H1 (cell line): ENCODE data around the gene NHSL2. TPM values are rescaled to one million over a fixed set of nuclear protein-coding genes. Genes with fewer than 3 reads are reported as not detected.
A peak's percentile ranks its signal among the peaks of the same experiment; 100 is the strongest.

ENCODE experiments used
- CTCF ChIA-PET: fragments of 300-600 bp; sonication (Branson Sonifier 250); formaldehyde crosslinking; loops from one replicate; lab custom pipeline; 2021; ENCODE audit not compliant: partially characterized antibody; lab: Charles Lee
- POLR2A ChIA-PET: fragments of 300-600 bp; sonication (Branson Sonifier 250); formaldehyde crosslinking; loops from one replicate; lab custom pipeline; 2021; ENCODE audit warnings: inconsistent platforms; ENCODE audit not compliant: partially characterized antibody; lab: Charles Lee
- DNase-seq, 2 experiments: peaks; one replicate each; pipeline versions ENCODE4 v3.0.0 to v3.0.0-alpha.2; 2010 to 2022; ENCODE audit warnings: low spot score in 2 of 2, low read depth in 1 of 2, mixed read lengths in 1 of 2
- FAIRE-seq: peaks from 2 replicates; lab custom pipeline; 2011; peaks lifted over from hg19 to GRCh38; lab: Jason Lieb, UNC
- H2AFZ ChIP-seq: 2 replicates; pipeline ENCODE4 v1.8.1; 2012; ENCODE audit warnings: low read length, inconsistent platforms
- H2AK5ac ChIP-seq: 2 replicates; pipeline ENCODE4 v1.6.1; 2013; ENCODE audit warnings: low read depth, low read length
- H2BK120ac ChIP-seq: replicated peaks from 2 replicates; pipeline ENCODE3; 2013; ENCODE audit warnings: low read depth, low read length, inconsistent platforms
- H2BK12ac ChIP-seq: 2 replicates; pipeline ENCODE4 v1.6.1; 2013; ENCODE audit warnings: low read depth, low read length
- H2BK15ac ChIP-seq: 2 replicates; pipeline ENCODE4 v1.6.1; 2013; ENCODE audit warnings: low read length
- H2BK20ac ChIP-seq: 2 replicates; pipeline ENCODE4 v1.6.1; 2013; ENCODE audit warnings: low read length
- H2BK5ac ChIP-seq: 2 replicates; pipeline ENCODE4 v1.6.1; 2013; ENCODE audit warnings: low read depth, low read length
- H3K14ac ChIP-seq: 2 replicates; pipeline ENCODE4 v1.6.1; 2013; ENCODE audit warnings: inconsistent platforms; ENCODE audit not compliant: insufficient read length
- H3K18ac ChIP-seq: 2 replicates; pipeline ENCODE4 v1.6.1; 2013; ENCODE audit warnings: low read length; ENCODE audit errors: extremely low read depth
- H3K23ac ChIP-seq: 2 replicates; pipeline ENCODE4 v1.6.1; 2013; ENCODE audit warnings: inconsistent platforms; ENCODE audit not compliant: insufficient read length
- H3K23me2 ChIP-seq: 2 replicates; pipeline ENCODE4 v1.6.1; 2013; ENCODE audit warnings: low read depth, low read length
- H3K27ac ChIP-seq: 2 replicates; pipeline ENCODE4 v1.6.1; 2011; ENCODE audit warnings: low read depth, low read length, inconsistent platforms
- H3K27me3 ChIP-seq, 4 experiments: replicated peaks in 1 of 4; 1 replicate in 1 of 4; 2 replicates in 3 of 4; pipeline versions ENCODE4 v1.6.1 to v1.8.1; 2011 to 2013; ENCODE audit warnings: low read length in 3 of 4, mild to moderate bottlenecking in 3 of 4, inconsistent platforms in 2 of 4, mixed read lengths in 2 of 4, moderate library complexity in 1 of 4; ENCODE audit not compliant: control insufficient read depth in 3 of 4, insufficient read depth in 3 of 4; ENCODE audit errors: extremely low read depth in 1 of 4
- H3K36me3 ChIP-seq, 4 experiments: 2 replicates each; pipeline versions ENCODE4 v1.6.1 to v1.8.1; 2011 to 2013; ENCODE audit warnings: mild to moderate bottlenecking in 4 of 4, low read length in 3 of 4, moderate library complexity in 2 of 4, control low read depth in 1 of 4, inconsistent platforms in 1 of 4; ENCODE audit not compliant: insufficient read depth in 4 of 4, control insufficient read depth in 2 of 4
- H3K4ac ChIP-seq: replicated peaks from 2 replicates; pipeline ENCODE3; 2013; ENCODE audit warnings: low read length, low read depth, mixed read lengths, inconsistent platforms; ENCODE audit not compliant: insufficient read length
- H3K4me1 ChIP-seq, 4 experiments: replicated peaks in 1 of 4; 1 replicate in 1 of 4; 2 replicates in 3 of 4; pipeline versions ENCODE4 v1.6.1 to v1.8.1; 2011 to 2013; ENCODE audit warnings: low read length in 3 of 4, inconsistent platforms in 2 of 4, mixed read lengths in 1 of 4; ENCODE audit not compliant: insufficient read depth in 4 of 4, control insufficient read depth in 3 of 4
- H3K4me2 ChIP-seq, 2 experiments: 2 replicates each; pipeline versions ENCODE4 v1.6.1 to v1.8.1; 2011 to 2013; ENCODE audit warnings: low read depth in 2 of 2, low read length in 2 of 2, control low read depth in 1 of 2, inconsistent platforms in 1 of 2, mild to moderate bottlenecking in 1 of 2; ENCODE audit not compliant: insufficient read depth in 1 of 2
- H3K4me3 ChIP-seq, 4 experiments: fragments of 200-600, 300-600 bp in 1 of 4; sonication (generic), shearing (Covaris generic), sonication (Bioruptor Twin) in 1 of 4; 2 replicates each; pipeline versions ENCODE4 v1.5.1 to v1.8.1; 2011 to 2016; ENCODE audit warnings: low read length in 4 of 4, low read depth in 3 of 4, control low read depth in 2 of 4, inconsistent platforms in 2 of 4, mild to moderate bottlenecking in 2 of 4, mixed read lengths in 1 of 4, moderate library complexity in 1 of 4; ENCODE audit not compliant: insufficient read depth in 2 of 4; ENCODE audit errors: extremely low read depth in 1 of 4
- H3K56ac ChIP-seq: replicated peaks from 2 replicates; pipeline ENCODE3; 2013; ENCODE audit warnings: low read depth, mild to moderate bottlenecking, mixed read lengths, low read length, inconsistent platforms; ENCODE audit not compliant: insufficient read length
- H3K79me1 ChIP-seq: 2 replicates; pipeline ENCODE4 v1.6.1; 2013; ENCODE audit warnings: low read depth, low read length, control low read depth
- H3K79me2 ChIP-seq, 2 experiments: 2 replicates each; pipeline versions ENCODE4 v1.6.1 to v1.8.1; 2012 to 2013; ENCODE audit warnings: low read length in 2 of 2, mild to moderate bottlenecking in 2 of 2, inconsistent platforms in 1 of 2; ENCODE audit not compliant: insufficient read depth in 2 of 2, control insufficient read depth in 1 of 2
- H3K9ac ChIP-seq, 4 experiments: replicated peaks in 1 of 4; 1 replicate in 1 of 4; 2 replicates in 3 of 4; pipeline versions ENCODE4 v1.6.1 to v1.8.1; 2011 to 2013; ENCODE audit warnings: low read depth in 3 of 4, low read length in 3 of 4, control low read depth in 2 of 4, mild to moderate bottlenecking in 2 of 4, moderate library complexity in 2 of 4, inconsistent platforms in 1 of 4; ENCODE audit errors: extremely low read depth in 1 of 4
- H3K9me3 ChIP-seq, 2 experiments: 2 replicates each; pipeline versions ENCODE4 v1.6.1 to v1.8.1; 2012 to 2013; ENCODE audit warnings: mild to moderate bottlenecking in 2 of 2, moderate library complexity in 2 of 2, control low read depth in 1 of 2, inconsistent platforms in 1 of 2, low read depth in 1 of 2, low read length in 1 of 2, mixed read lengths in 1 of 2; ENCODE audit not compliant: insufficient read depth in 2 of 2
- H4K20me1 ChIP-seq, 2 experiments: replicated peaks in 1 of 2; 2 replicates each; pipeline versions ENCODE3 to v1.8.1; 2011 to 2013; ENCODE audit warnings: inconsistent platforms in 2 of 2, low read length in 2 of 2, mild to moderate bottlenecking in 1 of 2; ENCODE audit not compliant: insufficient read depth in 2 of 2, control insufficient read depth in 1 of 2
- H4K5ac ChIP-seq: 2 replicates; pipeline ENCODE4 v1.6.1; 2013; ENCODE audit warnings: low read length, low read depth, mixed read lengths, inconsistent platforms; ENCODE audit not compliant: insufficient read length
- H4K8ac ChIP-seq: 2 replicates; pipeline ENCODE4 v1.8.0; 2013; ENCODE audit warnings: mild to moderate bottlenecking, moderate library complexity, low read length, inconsistent platforms; ENCODE audit not compliant: insufficient read depth; ENCODE audit errors: extremely low read depth
- H4K91ac ChIP-seq: replicated peaks from 2 replicates; pipeline ENCODE3; 2013; ENCODE audit warnings: low read length, mixed read lengths, inconsistent platforms; ENCODE audit not compliant: insufficient read length
- HDAC2 ChIP-seq, 2 experiments: fragments of 300-600 bp in 1 of 2; sonication (generic) in 1 of 2; IDR thresholded peaks; 2 replicates each; pipeline ENCODE4 v1.6.1; 2011 to 2012; ENCODE audit warnings: low read depth in 2 of 2, low read length in 2 of 2, mild to moderate bottlenecking in 2 of 2, moderate library complexity in 2 of 2, borderline replicate concordance in 1 of 2, inconsistent platforms in 1 of 2
- KDM5A ChIP-seq: fragments of 200-600 bp; IDR thresholded peaks from 2 replicates; pipeline ENCODE4 v1.7.1; 2012; ENCODE audit warnings: mild to moderate bottlenecking, low read length, inconsistent platforms, mixed read lengths
- PHF8 ChIP-seq: fragments of 200-600 bp; sonication (generic); conservative IDR thresholded peaks from 2 replicates; pipeline ENCODE4 v1.7.1; 2012; ENCODE audit warnings: low read depth, mild to moderate bottlenecking, inconsistent platforms, low read length, moderate library complexity
- POLR2A ChIP-seq, 2 experiments: IDR thresholded peaks; 1 replicate in 1 of 2; 2 replicates in 1 of 2; pipeline ENCODE4 v1.6.1; 2011; ENCODE audit warnings: low read depth in 2 of 2, low read length in 2 of 2, mild to moderate bottlenecking in 2 of 2; ENCODE audit errors: control extremely low read depth in 1 of 2
- WGBS, 2 experiments: shearing (Covaris generic) in 1 of 2; methylation state at CpG; one replicate each; pipeline versions ENCODE4 v1.1.6 to v1.1.7; 2013 to 2015; ENCODE audit warnings: low lambda C conversion rate in 2 of 2, mixed read lengths in 2 of 2, inconsistent platforms in 1 of 2, low coverage in 1 of 2, missing lambda C conversion rate in 1 of 2; ENCODE audit not compliant: insufficient replicate concordance in 2 of 2, insufficient coverage in 1 of 2, insufficient read length in 1 of 2; ENCODE audit errors: extremely low coverage in 1 of 2, missing lambda C conversion rate in 1 of 2; 5-methylcytosine and 5-hydroxymethylcytosine counted together
- polyA plus RNA-seq, 7 experiments: library from polyadenylated mRNA; depleted of rRNA in 3 of 7; stranded (reverse) in 5 of 7; unstranded in 2 of 7; fragments of >200 nt in 5 of 7; fragments of 200-250 nt in 2 of 7; gene quantifications; 1 replicate in 5 of 7; 2 replicates in 1 of 7; 4 replicates in 1 of 7; pipeline versions ENCODE4 v1.2.1 to v1.2.3, GENCODE V29; 2011 to 2013; ENCODE audit warnings: missing spikeins in 2 of 7, mixed read lengths in 2 of 7
- total RNA-seq: library from RNA; stranded (reverse); fragmentation: NEBNext Ultra II Directional; extraction: Animal tissue kit (Norgen Biotek cat#: 25700); gene quantifications from 2 replicates; pipeline ENCODE4 v1.2.1, GENCODE V29; 2021

The NHSL2 gene
- total and polyA plus RNA-seq, 2 of the 8 experiments (the other 6 are each of a cell fraction or from before 2014, with no cell fraction given): 3.7 to 7.2 TPM

- Histone ChIP-seq H2AFZ (no peak overlapping the region), H2BK5ac (peak overlapping the region; percentile 82; the same call in 1 of the 2 replicates), H4K8ac (no peak overlapping the region), H3K27me3 (peaks cover 0 to 5% (median 0%) of the 10 kb centered on the region in 4 experiments; a peak in 2 of 7 replicates), H3K27ac (no peak overlapping the region), H2BK12ac (peak overlapping the region; percentile 62; the same call in 1 of the 2 replicates), H3K23me2 (no peaks in the 10 kb centered on the region), H3K56ac (no peak overlapping the region), H2BK15ac (peak overlapping the region; percentile 61; the same call in 1 of the 2 replicates), H2AK5ac (0 out of 2 replicates have a peak overlapping the region, but pooled peaks have one; percentile 86), H3K9ac (peak overlapping the region in 1 of 4 experiments; percentile 30; a peak in 2 of 7 replicates), H3K79me2 (no peaks in the 10 kb centered on the region; a peak in 1 of 4 replicates), H4K20me1 (peaks cover 0 to 2% of the 10 kb centered on the region in 2 experiments), H2BK120ac (no peak overlapping the region), H3K18ac (peak overlapping the region; percentile 78; the same call in 1 of the 2 replicates), H2BK20ac (no peak overlapping the region), H3K4me3 (no peak overlapping the region), H3K23ac (no peak overlapping the region), H3K4me2 (peak overlapping the region in 1 of 2 experiments; percentile 31; a peak in 1 of 4 replicates), H4K5ac (no peak overlapping the region), H4K91ac (peak overlapping the region; percentile 17), H3K9me3 (no peaks in the 10 kb centered on the region), H3K36me3 (no peaks in the 10 kb centered on the region), H3K4ac (no peak overlapping the region), H3K79me1 (no peaks in the 10 kb centered on the region)
- ChIA-PET CTCF (interaction anchor here (1.0 to 4.2 kb wide), 2 partner anchors 41 to 102 kb away, joined by 3 to 51 read pairs; no protein-coding TSS in a partner anchor), POLR2A (interaction anchor here (1.3 kb wide), 1 partner anchor 213 kb away, joined by 3 read pairs; no protein-coding TSS in a partner anchor)
- 94% methylated on average over 6 of the region's 6 CpGs; no CpG with 5 or more reads in 1 of the 2 experiments for WGBS, 2 experiments
- DNase-seq: no peak
- no peak for FAIRE-seq
- no peak for TF ChIP-seq HDAC2 (IDR thresholded peaks at IDR 0.05; ENCODE audit: borderline replicate concordance in 1 of 2, low read depth in 2 of 2, low read length in 2 of 2)
- no peak for TF ChIP-seq POLR2A (IDR thresholded peaks at IDR 0.05; ENCODE audit: control extremely low read depth in 1 of 2, low read depth in 2 of 2, low read length in 2 of 2)
- TF ChIP-seq PHF8: no peak
- no peak for TF ChIP-seq KDM5A
- TF ChIP-seq, all 59 proteins: peak for 0
- Histone ChIP-seq H3K4me1 (peaks cover 6 to 14% (median 10%) of the 10 kb centered on the region in 4 experiments), H3K14ac (no peak overlapping the region)
Measured at GRCh38 chrX:72122621-72123337, 212.1 kb downstream of the NHSL2 start.
